Small intestine (tissue), 7 donors: ENCODE measurements around the gene PSMA7. TPM values are rescaled to one million over a fixed set of nuclear protein-coding genes. Genes with fewer than 3 reads are reported as not detected.
A peak's percentile ranks its signal among the peaks of the same experiment; 100 is the strongest.

Source experiments
- DNase-seq, 2 donors: peaks; one replicate each; pipeline versions ENCODE4 v3.0.0 to v3.0.0-alpha.2; 2013
- FAIRE-seq: peaks from 2 replicates; lab custom pipeline; 2012; peaks lifted over from hg19 to GRCh38; lab: Jason Lieb, UNC
- H3K27ac ChIP-seq, 3 donors: one replicate each; pipeline ENCODE4 v1.5.1; 2013; ENCODE audit warnings: low read length in 2 of 3, mild to moderate bottlenecking in 2 of 3, control low read depth in 1 of 3, inconsistent platforms in 1 of 3, low read depth in 1 of 3, moderate library complexity in 1 of 3
- H3K27me3 ChIP-seq, 3 donors: one replicate each; pipeline ENCODE4 v1.6.1; 2013; ENCODE audit warnings: low read length in 3 of 3, inconsistent platforms in 1 of 3; ENCODE audit not compliant: control insufficient read depth in 3 of 3, insufficient read depth in 3 of 3
- H3K36me3 ChIP-seq, 3 donors: one replicate each; pipeline ENCODE4 v1.6.1; 2013; ENCODE audit warnings: low read length in 3 of 3, inconsistent platforms in 1 of 3, low read depth in 1 of 3, mild to moderate bottlenecking in 1 of 3, moderate library complexity in 1 of 3; ENCODE audit not compliant: control insufficient read depth in 3 of 3, insufficient read depth in 2 of 3
- H3K4me1 ChIP-seq, 3 donors: one replicate each; pipeline ENCODE4 v1.6.1; 2013; ENCODE audit warnings: low read length in 2 of 3, inconsistent platforms in 1 of 3, low read depth in 1 of 3, mild to moderate bottlenecking in 1 of 3, moderate library complexity in 1 of 3; ENCODE audit not compliant: control insufficient read depth in 3 of 3, insufficient read depth in 2 of 3
- H3K4me3 ChIP-seq, 3 donors: one replicate each; pipeline ENCODE4 v1.5.1; 2013; ENCODE audit warnings: low read length in 3 of 3, control low read depth in 1 of 3, inconsistent platforms in 1 of 3, low read depth in 1 of 3, mild to moderate bottlenecking in 1 of 3, moderate library complexity in 1 of 3
- H3K9me3 ChIP-seq, 2 donors: one replicate each; pipeline ENCODE4 v1.6.1; 2013; ENCODE audit warnings: low read depth in 1 of 2, low read length in 1 of 2; ENCODE audit not compliant: control insufficient read depth in 2 of 2, insufficient read depth in 1 of 2
- whole genome bisulfite sequencing, 3 donors: extraction: QIAGEN DNeasy Blood & Tissue Kit; methylation state at CpG; one replicate each; pipeline ENCODE4 v1.1.7; 2013; 5-methylcytosine and 5-hydroxymethylcytosine counted together
- polyA plus RNA-seq, 4 donors: library from polyadenylated mRNA; stranded (reverse) in 3 of 4; unstranded in 1 of 4; fragments of 200-250 nt in 3 of 4; fragments of 120-200 nt in 1 of 4; gene quantifications; one replicate each; pipeline versions ENCODE4 v1.2.1 to v1.2.3, GENCODE V29; 2013
- donor health status: healthy with polysubstance abuse.
- donor health status: control.
- donor health status: control.
- donor health status: Bipolar disorder and iron deficiency.
- donor health status: healthy.

PSMA7 gene
- polyA plus RNA-seq, 4 donors: 136 to 378 (median 310) TPM

- Histone ChIP-seq H3K4me1 (no peaks in the 10 kb centered on the region), H3K27me3 (no peaks in the 10 kb centered on the region), H3K36me3 (peaks cover 22 to 88% (median 34%) of the 10 kb centered on the region in 3 donors), H3K27ac (peak overlapping the region in 1 of 3 donors; percentile 35), H3K9me3 (no peaks in the 10 kb centered on the region), H3K4me3 (no peak overlapping the region)
- DNase-seq (no peak), FAIRE-seq (no peak)
- 66 to 76% (median 72%) methylated on average over 11 of the region's 11 CpGs for WGBS, 3 donors
These were observed 8.4 kb downstream of the PSMA7 start for GRCh38 chr20:62134735-62135231.

GRCh38 chr20:62133864-62134263 lies 9.3 kb downstream of the PSMA7 start:
- Histone ChIP-seq H3K4me1 (no peaks in the 10 kb centered on the region), H3K27me3 (no peaks in the 10 kb centered on the region), H3K27ac (peak overlapping the region in 1 of 3 donors; percentile 8), H3K9me3 (no peaks in the 10 kb centered on the region), H3K4me3 (no peak overlapping the region), H3K36me3 (peaks cover 18 to 88% (median 26%) of the 10 kb centered on the region in 3 donors)
- no peak for DNase-seq
- FAIRE-seq: no peak
- 81 to 90% (median 90%) methylated on average over 12 of the region's 12 CpGs for WGBS, 3 donors

- Histone ChIP-seq H3K36me3 (peaks cover 16 to 88% (median 27%) of the 10 kb centered on the region in 3 donors), H3K4me1 (no peaks in the 10 kb centered on the region), H3K27me3 (no peaks in the 10 kb centered on the region), H3K27ac (peak overlapping the region in 2 of 3 donors; percentile 8 to 20), H3K9me3 (no peaks in the 10 kb centered on the region), H3K4me3 (no peak overlapping the region)
- DNase-seq (no peak), FAIRE-seq (no peak)
- WGBS, 3 donors: 76 to 82% (median 82%) methylated on average over 27 to 29 of the region's 29 CpGs
These were observed 9.9 kb downstream of the PSMA7 start for GRCh38 chr20:62133051-62133845.

- Histone ChIP-seq H3K27ac (no peak overlapping the region), H3K36me3 (peaks cover 16 to 88% (median 26%) of the 10 kb centered on the region in 3 donors), H3K27me3 (no peaks in the 10 kb centered on the region), H3K9me3 (no peaks in the 10 kb centered on the region), H3K4me3 (no peak overlapping the region), H3K4me1 (no peaks in the 10 kb centered on the region)
- FAIRE-seq (no peak), DNase-seq (no peak)
- WGBS, 3 donors: 89 to 96% (median 91%) methylated on average over 7 of the region's 7 CpGs
These were observed 10.8 kb downstream of the PSMA7 start for GRCh38 chr20:62132421-62132820.

- WGBS, 3 donors: 92 to 93% (median 93%) methylated on average over 24 to 25 of the region's 25 CpGs
- peaks cover 16 to 88% (median 26%) of the 10 kb centered on the region in 3 donors for H3K36me3 ChIP-seq
- H3K27ac ChIP-seq: no peak overlapping the region
- H3K9me3 ChIP-seq: no peaks in the 10 kb centered on the region
- FAIRE-seq: no peak
- H3K27me3 ChIP-seq: no peaks in the 10 kb centered on the region
- no peaks in the 10 kb centered on the region for H3K4me1 ChIP-seq
- H3K4me3 ChIP-seq: no peak overlapping the region
- DNase-seq: no peak
These were observed 11.5 kb downstream of the PSMA7 start for GRCh38 chr20:62131560-62132320.

GRCh38 chr20:62129731-62130531 lies 13.3 kb downstream of the PSMA7 start:
- Histone ChIP-seq H3K9me3 (no peaks in the 10 kb centered on the region), H3K27me3 (no peaks in the 10 kb centered on the region), H3K4me3 (no peak overlapping the region), H3K4me1 (no peaks in the 10 kb centered on the region), H3K36me3 (peaks cover 6 to 95% (median 32%) of the 10 kb centered on the region in 3 donors), H3K27ac (no peak overlapping the region)
- 87 to 94% (median 94%) methylated on average over 20 of the region's 20 CpGs for WGBS, 3 donors
- FAIRE-seq (no peak), DNase-seq (no peak)

GRCh38 chr20:62128502-62128901 lies 14.7 kb downstream of the PSMA7 start:
- Histone ChIP-seq H3K27me3 (no peaks in the 10 kb centered on the region), H3K27ac (no peak overlapping the region), H3K36me3 (peaks cover 3 to 93% (median 32%) of the 10 kb centered on the region in 3 donors), H3K4me3 (no peak overlapping the region), H3K9me3 (no peaks in the 10 kb centered on the region), H3K4me1 (peaks cover 0 to 7% (median 6%) of the 10 kb centered on the region in 3 donors)
- FAIRE-seq (no peak), DNase-seq (no peak)
- 86 to 90% (median 90%) methylated on average over 6 of the region's 6 CpGs for WGBS, 3 donors

- no peak overlapping the region for H3K4me3 ChIP-seq
- H3K27me3 ChIP-seq: no peaks in the 10 kb centered on the region
- WGBS, 3 donors: 89 to 94% (median 90%) methylated on average over 6 of the region's 6 CpGs
- H3K9me3 ChIP-seq: no peaks in the 10 kb centered on the region
- peaks cover 3 to 86% (median 32%) of the 10 kb centered on the region in 3 donors for H3K36me3 ChIP-seq
- DNase-seq: no peak
- H3K27ac ChIP-seq: no peak overlapping the region
- FAIRE-seq: no peak
- H3K4me1 ChIP-seq: peaks cover 0 to 11% (median 7%) of the 10 kb centered on the region in 3 donors
These were observed 15.4 kb downstream of the PSMA7 start for GRCh38 chr20:62127799-62128198.
